Breast epithelium (tissue), 4 donors: ENCODE measurements around the gene TMSB10. TPM values are rescaled to one million over a fixed set of nuclear protein-coding genes. Genes with fewer than 3 reads are reported as not detected.

ENCODE experiments used
- DNase-seq, 2 donors: peaks; one replicate each; pipeline ENCODE4 v3.0.0-alpha.2; 2019; ENCODE audit warnings: low spot score in 2 of 2
- H3K27ac ChIP-seq, 2 donors: fragments of 200-600 bp; sonication (generic) in 1 of 2; one replicate each; pipeline ENCODE4 v1.5.1; 2016 to 2019; ENCODE audit warnings: mild to moderate bottlenecking in 1 of 2
- H3K27me3 ChIP-seq, 2 donors: fragments of 200-600 bp; sonication (generic) in 1 of 2; one replicate each; pipeline versions ENCODE4 v1.5.1 to v1.6.0; 2017 to 2019; ENCODE audit warnings: control low read depth in 1 of 2, mild to moderate bottlenecking in 1 of 2
- H3K36me3 ChIP-seq: fragments of 200-600 bp; one replicate; pipeline ENCODE4 v1.5.1; 2019
- H3K4me1 ChIP-seq, 2 donors: fragments of 200-600 bp; sonication (generic); one replicate each; pipeline ENCODE4 v1.5.1; 2016 to 2019; ENCODE audit warnings: control low read depth in 1 of 2
- H3K4me3 ChIP-seq, 3 donors: fragments of 200-600 bp; sonication (generic); 1 replicate in 2 of 3; 2 replicates in 1 of 3; pipeline ENCODE4 v1.5.1; 2016 to 2019; ENCODE audit warnings: mild to moderate bottlenecking in 3 of 3, moderate library complexity in 2 of 3
- H3K9me3 ChIP-seq, 2 donors: fragments of 200-600 bp; sonication (generic) in 1 of 2; one replicate each; pipeline ENCODE4 v1.5.1; 2016 to 2019; ENCODE audit warnings: control low read depth in 1 of 2
- CTCF ChIP-seq, 3 donors: fragments of 450-650 bp; IDR thresholded peaks; one replicate each; pipeline ENCODE4 v1.5.1; 2016 to 2017; ENCODE audit warnings: antibody characterized with exemption in 3 of 3, mild to moderate bottlenecking in 3 of 3, moderate library complexity in 3 of 3
- POLR2A ChIP-seq: fragments of 450-650 bp; IDR thresholded peaks from one replicate; pipeline ENCODE4 v1.6.1; 2016; ENCODE audit warnings: antibody characterized with exemption, mild to moderate bottlenecking, moderate library complexity
- POLR2AphosphoS5 ChIP-seq, 3 donors: sonication (generic); formaldehyde crosslinking; IDR thresholded peaks; one replicate each; pipeline ENCODE4 v1.6.1; 2017; ENCODE audit warnings: antibody characterized with exemption in 3 of 3
- intact Hi-C: fragments of 100-400 bp; cut with DNase I; formaldehyde crosslinking; loops from one replicate; pipeline ENCODE4 v1.15.1; 2023; ENCODE audit warnings: low total_unique reads
- total RNA-seq, 3 donors: library from RNA; depleted of rRNA; stranded (reverse); fragments of >200 nt; gene quantifications; one replicate each; pipeline ENCODE4 v1.1.0, GENCODE V29; 2016

Gene TMSB10
- total RNA-seq, 3 donors from 2014 or later = 1,918 to 5,529 (median 3,700) TPM

DNA sequence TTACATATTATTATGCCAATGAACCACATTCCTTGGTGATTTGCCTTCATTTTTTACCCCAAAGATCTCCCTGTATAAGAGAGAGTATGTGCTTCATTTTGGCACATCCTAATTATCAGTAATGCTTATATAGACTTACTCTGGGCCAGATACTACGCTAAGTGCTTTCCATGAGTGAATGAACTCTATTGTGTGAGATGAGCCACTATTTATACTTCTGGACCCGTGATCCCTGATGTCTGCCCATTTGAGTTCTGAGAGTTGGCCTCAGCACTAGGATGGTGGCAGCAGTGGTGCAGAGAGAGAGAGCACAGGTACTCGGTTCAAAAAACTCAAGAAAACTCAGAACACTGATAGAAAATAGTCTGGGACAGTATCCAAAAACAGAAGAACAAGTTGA is 48.1 kb downstream of the TMSB10 start:
- H3K36me3 ChIP-seq = no peaks in the 10 kb centered on the region
- TF ChIP-seq CTCF (IDR thresholded peaks at IDR 0.05) = no peak
- TF ChIP-seq POLR2AphosphoS5 (IDR thresholded peaks at IDR 0.05) = no peak
- TF ChIP-seq POLR2A = no peak
- no peaks in the 10 kb centered on the region for H3K27me3 ChIP-seq
- DNase-seq = no peak
- peaks cover 0 to 3% of the 10 kb centered on the region in 2 donors for H3K4me1 ChIP-seq
- no peak overlapping the region for H3K27ac ChIP-seq
- H3K4me3 ChIP-seq = no peak overlapping the region
- intact Hi-C loops = no loop called here
- no peaks in the 10 kb centered on the region for H3K9me3 ChIP-seq

GRCh38 chr2:84954329-84954728 is 48.9 kb downstream of the TMSB10 start:
- intact Hi-C loops = no loop called here
- H3K4me3 ChIP-seq = no peak overlapping the region
- no peaks in the 10 kb centered on the region for H3K27me3 ChIP-seq
- H3K4me1 ChIP-seq = peaks cover 0 to 3% of the 10 kb centered on the region in 2 donors
- H3K9me3 ChIP-seq = no peaks in the 10 kb centered on the region
- no peak for DNase-seq
- no peaks in the 10 kb centered on the region for H3K36me3 ChIP-seq
- no peak for TF ChIP-seq POLR2A
- TF ChIP-seq CTCF (IDR thresholded peaks at IDR 0.05) = no peak
- no peak for TF ChIP-seq POLR2AphosphoS5 (IDR thresholded peaks at IDR 0.05)
- H3K27ac ChIP-seq = no peak overlapping the region

Other genes starting within 250 kb of the TMSB10 start
- 1 to 10 TPM; 2.2 to 7.4 (median 5.6) TPM for gene TRABD2A, start 24.6 kb upstream of the TMSB10 start, total RNA-seq
- 10 to 100 TPM; 35.7 to 68.6 (median 49.3) TPM for gene KCMF1, start 65.5 kb downstream of the TMSB10 start, total RNA-seq
- 1 to 10 TPM; 3.4 to 6.9 (median 5.9) TPM for gene TCF7L1, start 227.7 kb downstream of the TMSB10 start, total RNA-seq